OCI-LY3 (cell line): ENCODE measurements around the gene ITIH3.

ENCODE experiments used
- EZH2phosphoT487 ChIP-seq: fragments of 200-600 bp; shearing (Covaris generic); IDR thresholded peaks from 2 replicates; pipeline ENCODE4 v1.6.1; 2018; ENCODE audit warnings: antibody characterized with exemption, mixed run types, low read depth
- TF ChIP-seq, protein P1 (sequence below): fragments of 200-600, 300-600 bp; sonication (generic); IDR thresholded peaks from 2 replicates; pipeline ENCODE4 v1.5.1; 2014; ENCODE audit warnings: antibody characterized with exemption, low read length, low read depth

DNA sequence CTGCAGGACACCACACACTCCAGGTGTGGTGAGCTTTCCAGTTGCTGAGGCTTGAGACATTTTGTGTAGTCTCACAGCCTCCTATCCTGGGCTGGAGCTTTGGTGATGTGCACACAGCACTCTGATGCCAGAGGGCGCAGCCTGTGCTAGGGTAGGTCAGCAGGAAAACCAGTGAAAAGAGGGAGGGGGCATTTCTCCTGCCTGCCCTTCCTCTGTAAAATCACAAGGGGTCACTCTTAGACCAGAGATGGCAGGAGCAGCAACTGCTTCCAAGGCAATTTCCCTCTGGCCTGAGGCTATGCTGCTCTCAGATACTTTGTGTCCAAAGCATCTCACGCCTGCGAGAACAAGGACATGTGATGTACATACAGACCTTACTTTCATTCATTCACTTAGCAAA lies 56.8 kb downstream of the ITIH3 start:
- TF ChIP-seq, protein P1, sequence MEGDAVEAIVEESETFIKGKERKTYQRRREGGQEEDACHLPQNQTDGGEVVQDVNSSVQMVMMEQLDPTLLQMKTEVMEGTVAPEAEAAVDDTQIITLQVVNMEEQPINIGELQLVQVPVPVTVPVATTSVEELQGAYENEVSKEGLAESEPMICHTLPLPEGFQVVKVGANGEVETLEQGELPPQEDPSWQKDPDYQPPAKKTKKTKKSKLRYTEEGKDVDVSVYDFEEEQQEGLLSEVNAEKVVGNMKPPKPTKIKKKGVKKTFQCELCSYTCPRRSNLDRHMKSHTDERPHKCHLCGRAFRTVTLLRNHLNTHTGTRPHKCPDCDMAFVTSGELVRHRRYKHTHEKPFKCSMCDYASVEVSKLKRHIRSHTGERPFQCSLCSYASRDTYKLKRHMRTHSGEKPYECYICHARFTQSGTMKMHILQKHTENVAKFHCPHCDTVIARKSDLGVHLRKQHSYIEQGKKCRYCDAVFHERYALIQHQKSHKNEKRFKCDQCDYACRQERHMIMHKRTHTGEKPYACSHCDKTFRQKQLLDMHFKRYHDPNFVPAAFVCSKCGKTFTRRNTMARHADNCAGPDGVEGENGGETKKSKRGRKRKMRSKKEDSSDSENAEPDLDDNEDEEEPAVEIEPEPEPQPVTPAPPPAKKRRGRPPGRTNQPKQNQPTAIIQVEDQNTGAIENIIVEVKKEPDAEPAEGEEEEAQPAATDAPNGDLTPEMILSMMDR = peak; percentile 71
- TF ChIP-seq EZH2phosphoT487 = no peak
